GM21423 (cell line): ENCODE results near the gene MAP1B.
"Not testable (repeated sequence)": the region's sequence is repeated elsewhere in the genome, so short reads cannot be mapped to it uniquely, and the experiment has no call there.

Source experiments
- ATAC-seq: cut with Tn5 transposase; IDR thresholded peaks from one replicate; pipeline ENCODE4 v1.9.1; 2021; ENCODE audit warnings: mild to moderate bottlenecking, moderate library complexity; ENCODE audit not compliant: unreplicated experiment

MAP1B gene

GRCh38 chr5:72107131-72107900, at the start of gene MAP1B:
Gene MAP1B (plus strand): TSS chr5:72107475. CDS start chr5:72107532, 57 bp downstream.
- no peak for ATAC-seq

- ATAC-seq: no peak
Observed at GRCh38 chr5:72057816-72058215, 49.5 kb upstream of the MAP1B start.

GRCh38 chr5:72063219-72063819, 44.0 kb upstream of the MAP1B start:
- no peak for ATAC-seq

DNA sequence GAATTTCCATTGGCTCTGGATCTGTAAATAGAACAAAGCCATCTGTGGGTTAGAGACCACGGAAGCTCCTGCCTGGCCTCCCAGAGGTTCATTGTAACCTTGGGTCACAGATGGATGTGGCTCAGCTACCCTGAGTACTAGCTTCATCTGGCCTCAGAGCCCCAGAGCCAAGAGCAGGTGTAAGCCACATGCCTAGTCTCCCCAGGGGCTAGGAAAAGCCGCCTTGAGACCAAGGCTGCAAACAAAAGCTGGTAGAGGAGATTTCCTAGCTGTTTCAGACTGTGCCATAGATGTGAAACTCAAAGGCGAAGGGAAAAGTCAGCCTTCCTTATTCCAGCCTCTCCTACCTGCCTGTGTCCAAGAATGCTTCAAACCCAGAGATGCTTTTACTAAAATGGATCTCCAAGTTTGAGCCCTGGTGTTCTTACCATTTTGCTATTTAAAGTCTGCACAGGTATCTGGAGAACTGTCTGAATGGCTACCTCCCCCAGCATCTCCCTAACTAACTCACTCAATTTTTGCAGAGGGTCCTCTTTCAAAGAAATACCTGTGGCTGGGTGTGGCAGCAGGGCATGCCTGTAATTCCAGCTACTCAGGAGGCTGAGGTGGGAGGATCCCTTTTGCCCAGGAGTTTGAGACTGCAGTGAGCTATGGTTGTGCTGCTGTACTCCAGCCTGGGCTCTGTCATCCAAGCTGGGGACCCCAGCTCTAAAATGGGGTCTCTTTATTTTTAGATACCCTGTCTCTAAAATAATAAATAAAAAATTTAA, 42.3 kb upstream of the MAP1B start:
- no peak for ATAC-seq

- ATAC-seq: no peak
Observed at GRCh38 chr5:72065751-72066255, 41.5 kb upstream of the MAP1B start.

DNA sequence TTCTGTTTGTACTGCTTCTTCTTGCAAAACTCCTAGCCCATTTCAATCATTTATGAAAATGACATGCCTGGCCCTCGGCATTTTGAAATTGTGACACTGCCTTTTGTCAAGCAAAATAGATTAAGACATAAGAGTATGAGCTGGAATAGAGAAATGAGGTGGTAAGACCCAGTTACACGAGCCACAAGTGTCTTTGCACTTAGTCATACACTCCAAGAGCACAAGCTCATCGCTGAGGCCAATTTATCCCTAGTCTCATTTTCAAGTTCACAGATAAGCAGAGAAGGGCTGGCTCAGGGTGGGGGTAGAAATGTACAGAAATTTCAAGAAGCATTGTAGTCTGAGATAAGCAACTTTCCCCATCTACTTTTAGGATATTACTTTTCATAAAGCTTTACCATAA, 40.6 kb upstream of the MAP1B start:
- ATAC-seq: no peak

- no peak for ATAC-seq
Observed at GRCh38 chr5:72067682-72068470, 39.4 kb upstream of the MAP1B start.

DNA sequence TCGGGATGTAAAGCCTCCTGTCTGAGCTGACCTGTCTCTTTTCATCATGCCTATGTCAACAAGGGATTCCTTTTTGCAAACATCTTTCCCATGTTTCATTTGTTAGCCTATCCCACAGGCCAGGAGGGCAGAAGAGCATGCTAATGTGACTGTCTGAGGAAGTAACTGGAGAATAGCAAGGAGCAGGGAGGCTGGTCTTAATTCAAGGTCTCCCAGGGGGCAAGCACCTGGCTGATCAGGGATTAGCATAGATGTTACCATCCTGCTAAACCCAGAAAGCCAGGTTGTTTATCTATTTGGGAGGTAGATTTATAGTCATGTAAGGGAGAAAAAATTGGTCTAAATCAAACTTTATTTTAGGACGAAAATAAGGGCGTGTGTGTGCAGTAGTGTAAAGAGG, 36.7 kb upstream of the MAP1B start:
- no peak for ATAC-seq

DNA sequence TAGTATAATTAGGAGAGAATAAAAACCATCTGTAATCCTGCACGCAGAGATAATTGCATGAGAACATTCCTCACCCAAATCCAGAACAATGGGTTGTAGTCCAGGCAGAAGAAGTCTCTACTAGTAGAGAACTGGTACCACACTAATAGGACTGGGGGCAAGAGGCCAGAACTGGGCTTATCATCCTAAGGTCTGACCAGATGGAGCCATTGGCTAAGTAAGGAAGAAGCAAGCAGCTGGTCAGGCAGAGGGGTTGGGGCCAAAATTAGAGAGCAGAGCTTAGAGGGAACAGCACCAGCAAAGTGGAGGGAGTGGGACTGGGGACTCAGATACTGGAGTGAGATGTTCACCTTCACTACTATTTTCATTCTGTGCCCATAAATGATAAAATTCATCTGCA, 35.4 kb upstream of the MAP1B start:
- ATAC-seq: no peak

GRCh38 chr5:72074251-72074650, 33.0 kb upstream of the MAP1B start:
- no peak for ATAC-seq

GRCh38 chr5:72075461-72075860, 31.8 kb upstream of the MAP1B start:
- no peak for ATAC-seq

DNA sequence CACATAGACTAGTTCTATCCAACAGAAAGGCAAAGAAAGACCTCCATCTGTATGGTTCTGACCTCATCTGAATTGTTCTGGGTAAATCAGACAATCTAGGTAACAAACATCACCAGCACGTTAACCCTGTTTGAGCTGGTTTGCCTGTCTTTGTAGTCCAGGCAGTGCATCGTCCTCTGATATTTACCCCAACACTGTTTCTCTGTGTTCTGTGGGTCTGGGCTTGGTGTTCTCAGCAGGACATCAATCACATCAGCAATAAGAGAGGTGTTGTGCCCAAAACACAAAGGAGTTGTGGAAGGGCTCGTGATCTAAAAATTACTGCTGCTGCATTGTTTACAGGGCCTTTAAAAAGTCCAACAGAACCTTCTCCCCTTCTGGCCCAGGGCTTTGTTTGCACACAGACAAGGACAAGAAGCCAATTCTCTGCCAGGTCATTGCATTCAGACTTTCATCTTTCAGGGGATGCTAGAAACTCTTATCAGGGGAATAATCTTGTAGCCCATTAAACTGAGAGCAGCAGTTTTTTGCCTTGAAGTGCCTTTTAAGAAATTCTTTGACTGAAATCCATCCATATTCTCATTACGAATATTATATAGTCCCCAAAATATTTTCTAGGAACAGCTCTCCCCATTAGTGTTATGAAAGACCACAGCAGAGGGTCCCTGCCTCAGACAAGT, 30.5 kb upstream of the MAP1B start:
- no peak for ATAC-seq

DNA sequence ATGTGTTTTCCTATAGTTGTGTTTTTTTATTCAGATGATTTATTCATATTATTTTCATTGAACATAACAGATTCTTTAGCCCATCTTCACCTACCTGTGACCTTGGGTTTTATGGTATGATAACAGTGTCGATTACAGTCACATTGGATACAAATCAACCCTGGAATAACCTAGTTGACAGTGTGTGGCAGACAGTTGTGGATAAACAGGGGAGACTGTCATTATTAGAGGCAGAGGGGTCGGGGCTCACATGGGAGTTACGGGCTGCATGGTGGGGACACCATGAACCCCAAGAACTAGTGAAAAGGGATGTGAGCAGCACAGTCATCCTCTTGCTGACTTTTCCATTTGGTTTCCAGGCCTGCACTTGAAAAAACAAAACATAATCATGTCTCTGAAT, 29.9 kb upstream of the MAP1B start:
- no peak for ATAC-seq

- no peak for ATAC-seq
Observed at GRCh38 chr5:72079288-72079687, 28.0 kb upstream of the MAP1B start.

- ATAC-seq: no peak
Observed at GRCh38 chr5:72082048-72082447, 25.2 kb upstream of the MAP1B start.

DNA sequence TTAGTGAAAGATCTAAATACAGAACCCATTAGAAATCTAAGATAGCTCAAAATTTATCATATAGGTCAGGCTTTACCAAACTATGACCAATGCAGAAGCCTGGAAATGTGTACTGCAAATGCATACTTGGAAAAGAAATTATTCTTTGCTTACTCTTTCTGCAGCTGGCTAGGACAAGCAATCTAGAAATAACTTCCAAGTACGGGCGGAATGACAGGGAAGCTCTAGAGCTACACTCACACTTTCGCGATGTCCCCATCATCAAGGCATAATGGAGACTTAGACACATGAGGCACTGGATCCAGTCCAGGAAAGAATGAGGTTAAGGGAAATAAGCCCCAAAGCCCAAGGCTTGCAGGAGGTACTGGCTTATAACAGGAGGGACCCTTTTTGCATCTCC, 22.4 kb upstream of the MAP1B start:
- no peak for ATAC-seq

GRCh38 chr5:72085319-72085718, 22.0 kb upstream of the MAP1B start:
- ATAC-seq: no peak

- not testable (repeated sequence) for ATAC-seq
Observed at GRCh38 chr5:72089713-72090112, 17.6 kb upstream of the MAP1B start.

DNA sequence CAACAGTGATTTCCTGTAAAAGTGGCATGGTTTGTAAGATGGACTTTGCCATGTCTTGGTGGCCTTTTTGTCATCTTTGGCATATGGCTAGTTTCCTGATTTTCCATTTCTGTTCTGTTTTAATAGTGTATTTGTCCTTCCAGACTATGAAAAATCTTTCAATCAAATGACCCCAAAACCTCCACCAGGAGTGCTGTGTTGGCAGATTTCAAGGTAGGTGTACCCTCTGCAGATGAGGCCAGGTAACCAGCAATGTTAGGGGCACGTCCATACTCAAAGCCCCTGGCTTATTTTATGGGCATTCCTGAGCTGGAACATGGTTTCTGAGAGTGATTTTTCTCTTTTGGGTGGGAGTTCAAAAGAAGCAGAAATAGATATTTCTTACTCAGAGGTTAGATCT, 15.2 kb upstream of the MAP1B start:
- ATAC-seq: no peak

DNA sequence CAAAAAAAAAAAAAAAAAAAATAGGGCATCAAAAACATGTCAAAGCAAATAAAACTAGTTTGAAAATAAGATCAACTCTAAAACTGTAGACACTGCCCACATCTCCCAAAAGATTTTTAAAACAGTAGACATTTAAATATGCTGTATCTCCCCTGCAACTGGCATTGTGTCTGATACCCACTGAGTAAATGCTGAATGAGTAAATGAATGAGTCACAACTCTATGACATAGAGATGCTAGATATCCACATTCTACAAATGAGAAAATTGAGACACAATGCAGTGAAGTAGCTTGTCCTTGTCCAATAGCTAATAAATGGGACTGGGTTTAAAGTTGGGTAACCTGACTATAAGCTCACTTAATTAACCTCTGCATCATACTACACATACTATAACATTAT, 14.1 kb upstream of the MAP1B start:
- ATAC-seq: no peak
